Gastrocnemius medialis (tissue), 4 donors: ENCODE results near the gene CD82. TPM values are rescaled to one million over a fixed set of nuclear protein-coding genes. Genes with fewer than 3 reads are reported as not detected.
"Not testable (repeated sequence)": the region's sequence is repeated elsewhere in the genome, so short reads cannot be mapped to it uniquely, and the experiment has no call there.

Source experiments
- ATAC-seq, 2 donors: fragments of 150-250 bp; one replicate each; pipeline ENCODE4 v1.9.1; 2016
- DNase-seq, 2 donors: peaks; one replicate each; pipeline ENCODE4 v3.0.0-alpha.2; 2019
- H3K27ac ChIP-seq, 4 donors: fragments of 200-600 bp; sonication (generic); 1 replicate in 1 of 4; 2 replicates in 3 of 4; pipeline ENCODE4 v1.5.1; 2016 to 2018; ENCODE audit warnings: mild to moderate bottlenecking in 2 of 4, moderate library complexity in 1 of 4
- H3K27me3 ChIP-seq, 3 donors: fragments of 200-600 bp; sonication (generic) in 2 of 3; 1 replicate in 1 of 3; 2 replicates in 2 of 3; pipeline versions ENCODE4 v1.5.1 to v1.6.0; 2016 to 2019; ENCODE audit warnings: mild to moderate bottlenecking in 1 of 3, moderate library complexity in 1 of 3
- H3K36me3 ChIP-seq, 2 donors: fragments of 200-600 bp; sonication (generic) in 1 of 2; one replicate each; pipeline ENCODE4 v1.5.1; 2017 to 2018
- H3K4me1 ChIP-seq, 2 donors: fragments of 200-600 bp; sonication (generic) in 1 of 2; one replicate each; pipeline ENCODE4 v1.5.1; 2016 to 2017; ENCODE audit warnings: mild to moderate bottlenecking in 2 of 2
- H3K4me3 ChIP-seq, 4 donors: fragments of 200-600 bp; sonication (generic) in 3 of 4; 1 replicate in 1 of 4; 2 replicates in 3 of 4; pipeline ENCODE4 v1.5.1; 2016 to 2019; ENCODE audit warnings: mild to moderate bottlenecking in 2 of 4
- H3K9me3 ChIP-seq, 3 donors: fragments of 200-600 bp; sonication (generic) in 2 of 3; 1 replicate in 1 of 3; 2 replicates in 2 of 3; pipeline ENCODE4 v1.5.1; 2016 to 2019
- POLR2A ChIP-seq, 2 donors: fragments of 450-650 bp; IDR thresholded peaks; one replicate each; pipeline ENCODE4 v1.6.1; 2017; ENCODE audit warnings: antibody characterized with exemption in 2 of 2, mild to moderate bottlenecking in 2 of 2, moderate library complexity in 2 of 2
- in situ Hi-C, 4 donors: fragments of 200-750 bp; cut with MboI; loops; one replicate each; pipeline versions ENCODE4 v1.15.0 to v1.8.0; 2017; ENCODE audit warnings: low sequenced_read_pairs in 4 of 4
- intact Hi-C: fragments of 100-400 bp; cut with DNase I; formaldehyde crosslinking; loops from one replicate; pipeline ENCODE4 v1.15.1; 2023; ENCODE audit warnings: low total_unique reads
- total RNA-seq, 4 donors: library from RNA; depleted of rRNA; stranded (reverse); fragments of >200 nt; gene quantifications; one replicate each; pipeline versions ENCODE4 v1.1.0 to v1.2.3, GENCODE V29; 2016
- TF ChIP-seq, protein P1 (sequence below), 5 experiments: fragments of 450-650 bp in 3 of 5; fragments of 200-600 bp in 2 of 5; sonication (generic) in 2 of 5; IDR thresholded peaks in 4 of 5; conservative IDR thresholded peaks in 1 of 5; 1 replicate in 4 of 5; 2 replicates in 1 of 5; pipeline ENCODE4 v1.5.1; 2016 to 2019; ENCODE audit warnings: antibody characterized with exemption in 5 of 5, mild to moderate bottlenecking in 3 of 5, moderate library complexity in 3 of 5

The CD82 gene
- total RNA-seq, 4 donors from 2014 or later, result 4.5 to 17.5 (median 13.5) TPM

DNA sequence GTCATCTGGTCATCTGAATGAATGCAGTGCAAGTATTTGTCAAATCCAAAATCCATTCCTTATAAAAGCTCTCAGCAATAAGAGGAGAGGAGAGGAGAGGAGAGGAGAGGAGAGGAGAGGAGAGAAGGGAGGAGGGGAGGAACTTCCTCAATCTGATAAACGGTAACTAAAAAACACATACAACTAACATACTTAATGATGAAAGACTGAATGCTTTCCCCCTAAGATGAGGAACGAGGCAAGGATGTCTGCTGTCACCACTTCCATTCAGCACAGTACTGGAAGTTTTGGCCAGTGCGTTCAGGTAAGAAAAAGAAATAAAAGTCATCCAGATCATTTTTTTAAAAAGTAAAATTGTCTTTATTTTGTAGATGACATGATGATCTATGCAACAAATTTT lies 80.4 kb downstream of the CD82 start:
- DNase-seq (no peak), ATAC-seq (no peak)
- no peak for TF ChIP-seq POLR2A (IDR thresholded peaks at IDR 0.05)
- TF ChIP-seq, protein P1, sequence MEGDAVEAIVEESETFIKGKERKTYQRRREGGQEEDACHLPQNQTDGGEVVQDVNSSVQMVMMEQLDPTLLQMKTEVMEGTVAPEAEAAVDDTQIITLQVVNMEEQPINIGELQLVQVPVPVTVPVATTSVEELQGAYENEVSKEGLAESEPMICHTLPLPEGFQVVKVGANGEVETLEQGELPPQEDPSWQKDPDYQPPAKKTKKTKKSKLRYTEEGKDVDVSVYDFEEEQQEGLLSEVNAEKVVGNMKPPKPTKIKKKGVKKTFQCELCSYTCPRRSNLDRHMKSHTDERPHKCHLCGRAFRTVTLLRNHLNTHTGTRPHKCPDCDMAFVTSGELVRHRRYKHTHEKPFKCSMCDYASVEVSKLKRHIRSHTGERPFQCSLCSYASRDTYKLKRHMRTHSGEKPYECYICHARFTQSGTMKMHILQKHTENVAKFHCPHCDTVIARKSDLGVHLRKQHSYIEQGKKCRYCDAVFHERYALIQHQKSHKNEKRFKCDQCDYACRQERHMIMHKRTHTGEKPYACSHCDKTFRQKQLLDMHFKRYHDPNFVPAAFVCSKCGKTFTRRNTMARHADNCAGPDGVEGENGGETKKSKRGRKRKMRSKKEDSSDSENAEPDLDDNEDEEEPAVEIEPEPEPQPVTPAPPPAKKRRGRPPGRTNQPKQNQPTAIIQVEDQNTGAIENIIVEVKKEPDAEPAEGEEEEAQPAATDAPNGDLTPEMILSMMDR (IDR thresholded peaks at IDR 0.05 in 4 of 5, conservative IDR thresholded peaks at IDR 0.05 in 1 of 5), result no peak
- Histone ChIP-seq H3K36me3 (no peaks in the 10 kb centered on the region), H3K4me1 (no peaks in the 10 kb centered on the region), H3K4me3 (no peak overlapping the region), H3K9me3 (peaks cover 0 to 8% (median 3%) of the 10 kb centered on the region in 3 donors), H3K27me3 (no peaks in the 10 kb centered on the region), H3K27ac (no peak overlapping the region)
- in situ Hi-C loops, result no loop called here
- intact Hi-C loops, result no loop called here

DNA sequence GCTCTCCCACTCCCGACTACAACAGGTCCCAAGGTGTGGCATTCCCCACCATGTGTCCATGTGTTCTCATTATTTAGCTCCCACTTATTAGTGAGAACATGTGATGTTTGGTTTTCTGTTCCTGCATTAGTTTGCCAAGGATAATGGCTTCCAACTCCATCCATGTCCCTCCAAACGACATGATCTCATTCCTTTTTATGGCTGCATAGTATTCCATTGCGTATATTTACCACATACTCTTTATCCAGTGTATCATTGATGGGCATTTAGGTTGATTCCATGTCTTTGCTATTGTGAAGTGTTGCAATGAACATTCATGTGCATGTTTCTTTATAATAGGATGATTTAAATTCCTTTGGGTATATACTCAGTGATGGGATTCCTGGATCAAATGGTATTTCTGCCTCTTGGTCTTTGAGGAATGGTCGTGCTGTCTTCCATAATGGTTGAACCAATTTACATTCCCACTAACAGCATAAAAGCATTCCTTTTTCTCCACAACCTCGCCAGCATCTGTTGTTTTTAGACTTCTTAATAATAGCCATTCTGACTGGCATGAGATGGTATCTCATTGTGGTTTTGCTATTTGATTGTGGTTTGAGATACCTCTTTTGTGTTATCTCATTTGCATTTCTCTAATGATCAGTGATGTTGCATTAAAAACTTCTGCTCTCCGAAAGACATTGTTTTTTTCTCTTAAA lies 81.9 kb downstream of the CD82 start:
- not testable (repeated sequence) for ATAC-seq

DNA sequence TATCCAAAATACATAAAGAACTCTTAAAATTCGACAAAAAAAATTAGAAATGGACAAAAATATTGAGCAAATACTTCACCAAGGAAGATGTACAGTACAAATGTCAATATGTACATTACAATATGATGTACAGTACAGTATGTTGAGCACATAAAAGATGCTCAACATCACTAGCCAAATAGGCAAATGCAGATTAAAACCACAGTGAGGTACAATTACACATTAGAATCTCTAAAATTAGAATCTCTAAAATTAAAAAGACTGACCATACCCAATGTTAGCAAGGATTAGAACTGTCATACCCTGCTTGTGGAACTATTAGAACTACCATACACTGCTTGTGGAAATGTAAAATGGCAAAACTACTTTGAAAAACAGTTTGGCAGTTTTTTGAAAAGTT lies 82.6 kb downstream of the CD82 start:
- no peak overlapping the region for H3K4me3 ChIP-seq
- H3K27ac ChIP-seq, result no peak overlapping the region
- DNase-seq, result no peak
- H3K36me3 ChIP-seq, result no peaks in the 10 kb centered on the region
- H3K27me3 ChIP-seq, result no peaks in the 10 kb centered on the region
- no peak for TF ChIP-seq POLR2A (IDR thresholded peaks at IDR 0.05)
- TF ChIP-seq, protein P1 (IDR thresholded peaks at IDR 0.05 in 4 of 5, conservative IDR thresholded peaks at IDR 0.05 in 1 of 5), result no peak
- peaks cover 0 to 3% (median under 1%) of the 10 kb centered on the region in 3 donors for H3K9me3 ChIP-seq
- ATAC-seq, result no peak
- intact Hi-C loops (no loop called here), in situ Hi-C loops (no loop called here)
- H3K4me1 ChIP-seq, result no peaks in the 10 kb centered on the region

More for the DNA sequence above, 81.9 kb downstream of the CD82 start:
- H3K27ac ChIP-seq, H3K4me1 ChIP-seq, H3K9me3 ChIP-seq, DNase-seq, in situ Hi-C loops, intact Hi-C loops, H3K27me3 ChIP-seq, H3K4me3 ChIP-seq, H3K36me3 ChIP-seq: not testable (repeated sequence)

DNA sequence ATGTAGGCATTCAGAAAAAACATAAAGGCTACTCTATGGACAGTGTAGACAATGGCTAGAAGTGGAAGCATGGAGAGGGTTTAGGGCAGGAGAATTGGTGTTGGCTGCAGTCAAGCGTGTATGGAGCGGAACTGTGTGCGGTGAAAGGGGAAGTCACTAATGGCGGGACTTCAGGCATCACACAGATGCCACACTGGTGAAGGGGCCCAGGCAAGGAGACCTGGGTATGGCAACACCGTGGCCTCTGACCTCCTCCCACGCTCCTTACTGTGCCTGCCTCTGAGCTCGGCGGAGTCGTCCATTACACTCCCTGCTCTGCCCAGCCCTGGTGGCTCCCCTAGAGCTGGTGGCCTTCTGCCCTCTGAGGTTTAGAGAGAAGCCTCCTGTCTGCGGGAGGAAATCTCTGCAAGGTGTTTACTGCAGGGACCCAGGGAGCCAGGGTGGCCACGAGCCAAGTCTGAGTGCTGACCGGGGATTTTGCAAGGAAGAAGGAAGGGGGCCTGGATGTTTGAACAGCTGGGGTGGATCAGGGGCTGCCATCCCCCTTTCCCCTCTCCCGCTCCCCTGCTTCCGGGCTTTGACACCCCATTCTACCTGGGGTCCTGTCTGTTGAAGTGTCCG lies 86.2 kb downstream of the CD82 start:
- in situ Hi-C loops (no loop called here), intact Hi-C loops (no loop called here)
- Histone ChIP-seq H3K9me3 (no peaks in the 10 kb centered on the region), H3K27ac (no peak overlapping the region), H3K4me3 (no peak overlapping the region), H3K36me3 (no peaks in the 10 kb centered on the region), H3K4me1 (no peaks in the 10 kb centered on the region), H3K27me3 (no peaks in the 10 kb centered on the region)
- no peak for TF ChIP-seq POLR2A (IDR thresholded peaks at IDR 0.05)
- TF ChIP-seq, protein P1 (IDR thresholded peaks at IDR 0.05 in 4 of 5, conservative IDR thresholded peaks at IDR 0.05 in 1 of 5), result no peak
- ATAC-seq (no peak), DNase-seq (no peak)

DNA sequence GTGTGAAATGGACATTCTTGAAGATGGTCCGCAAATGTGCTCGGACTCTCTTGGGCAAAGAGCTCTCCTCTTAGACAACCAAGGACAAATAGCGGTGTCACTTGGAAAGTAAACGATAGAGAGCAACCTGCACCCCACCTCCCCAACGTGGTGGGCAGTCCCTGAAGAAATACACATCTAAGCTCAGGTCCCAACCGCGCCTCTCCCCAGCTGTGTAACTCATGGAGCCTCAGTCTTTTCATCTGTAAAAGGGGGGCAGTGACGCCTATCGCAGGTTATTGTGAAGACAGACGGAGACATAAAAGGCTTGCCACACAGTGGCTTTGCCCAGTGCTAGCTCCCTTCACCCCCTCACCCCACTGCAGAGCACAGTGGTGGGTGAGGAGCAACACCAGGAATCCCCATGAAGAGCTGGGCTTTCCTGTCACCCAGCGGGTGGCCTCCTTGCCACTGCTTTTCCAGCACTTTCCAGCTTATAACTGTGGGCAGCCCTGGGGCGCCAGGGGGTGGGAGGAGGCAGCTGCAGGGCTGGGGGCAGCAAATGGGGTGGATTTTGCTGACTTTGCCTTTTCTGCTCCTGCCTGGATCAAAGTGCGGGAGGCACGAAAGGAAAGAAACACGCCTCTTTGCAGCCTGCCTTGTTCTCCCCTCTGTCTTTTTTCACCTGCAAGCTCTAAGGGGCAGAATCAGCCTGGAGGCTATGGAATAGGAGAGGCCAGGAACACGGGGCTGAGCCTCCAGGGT lies 87.6 kb downstream of the CD82 start:
- TF ChIP-seq, protein P1 (IDR thresholded peaks at IDR 0.05 in 4 of 5, conservative IDR thresholded peaks at IDR 0.05 in 1 of 5), result no peak
- TF ChIP-seq POLR2A (IDR thresholded peaks at IDR 0.05), result no peak
- DNase-seq, result no peak
- H3K36me3 ChIP-seq, result no peaks in the 10 kb centered on the region
- intact Hi-C loops, result no loop called here
- in situ Hi-C loops, result no loop called here
- no peaks in the 10 kb centered on the region for H3K4me1 ChIP-seq
- no peaks in the 10 kb centered on the region for H3K9me3 ChIP-seq
- no peaks in the 10 kb centered on the region for H3K27me3 ChIP-seq
- no peak overlapping the region for H3K27ac ChIP-seq
- H3K4me3 ChIP-seq, result no peak overlapping the region
- no peak for ATAC-seq
